Coronary artery (tissue), 2 donors: ENCODE measurements around the gene RENBP.

Source experiments
- DNase-seq: peaks from one replicate; pipeline ENCODE4 v3.0.0-alpha.2; 2017; ENCODE audit warnings: low spot score
- H3K27ac ChIP-seq, 2 donors: fragments of 200-600 bp; sonication (generic); one replicate each; pipeline ENCODE4 v1.5.1; 2016 to 2019
- H3K4me3 ChIP-seq: fragments of 200-600 bp; sonication (generic); 2 replicates; pipeline ENCODE4 v1.5.1; 2016; ENCODE audit warnings: mild to moderate bottlenecking, moderate library complexity
- CTCF ChIP-seq: fragments of 200-600 bp; sonication (generic); IDR thresholded peaks from one replicate; pipeline ENCODE4 v1.5.1; 2019; ENCODE audit warnings: antibody characterized with exemption

Gene RENBP

GRCh38 chrX:153969125-153969903, 24.9 kb upstream of the RENBP start:
- no peak for DNase-seq

GRCh38 chrX:153968754-153969124, 24.3 kb upstream of the RENBP start:
- peak overlapping the region; percentile 87 for H3K4me3 ChIP-seq
- DNase-seq: no peak
- TF ChIP-seq CTCF: no peak
- peak overlapping the region; percentile 99 for H3K27ac ChIP-seq

More at GRCh38 chrX:153969125-153969903, 24.9 kb upstream of the RENBP start:
- Histone ChIP-seq H3K27ac (peak overlapping the region; percentile 99), H3K4me3 (peak overlapping the region; percentile 87)
- TF ChIP-seq CTCF: no peak

- TF ChIP-seq CTCF: no peak
- Histone ChIP-seq H3K27ac (peak overlapping the region; percentile 99), H3K4me3 (peak overlapping the region; percentile 87)
- DNase-seq: no peak
Observed at GRCh38 chrX:153968255-153968654, 23.8 kb upstream of the RENBP start.

GRCh38 chrX:153967536-153968224, 23.2 kb upstream of the RENBP start:
- no peak for TF ChIP-seq CTCF
- Histone ChIP-seq H3K4me3 (peak overlapping the region; percentile 87), H3K27ac (peak overlapping the region; percentile 99)
- DNase-seq: no peak

- H3K27ac ChIP-seq: peak overlapping the region; percentile 99
- DNase-seq: no peak
- peak overlapping the region; percentile 87 for H3K4me3 ChIP-seq
- TF ChIP-seq CTCF: no peak
Observed at GRCh38 chrX:153966841-153967535, 22.5 kb upstream of the RENBP start.

GRCh38 chrX:153966283-153966688, 21.8 kb upstream of the RENBP start:
- DNase-seq: no peak
- peak overlapping the region; percentile 87 for H3K4me3 ChIP-seq
- H3K27ac ChIP-seq: peak overlapping the region in 1 of 2 donors; percentile 99

More at GRCh38 chrX:153966283-153966688, 21.8 kb upstream of the RENBP start:
- no peak for TF ChIP-seq CTCF
